ENCODE data around the gene ARHGEF40.

- no peak for TF ChIP-seq CHD4 (IDR thresholded peaks at IDR 0.05; ENCODE audit: borderline replicate concordance)
- TF ChIP-seq FOSL2 (IDR thresholded peaks at IDR 0.05) = no peak
- no peak for TF ChIP-seq FOSL2 (CRISPR knock-in tag; IDR thresholded peaks at IDR 0.05)
- TF ChIP-seq RAD21 (conservative IDR thresholded peaks at IDR 0.05 in 1 of 2, IDR thresholded peaks at IDR 0.05 in 1 of 2) = no peak
- TF ChIP-seq POLR2A (IDR thresholded peaks at IDR 0.05; ENCODE audit: low read length) = no peak
- TF ChIP-seq MAX (IDR thresholded peaks at IDR 0.05) = no peak
- TF ChIP-seq CTCF (IDR thresholded peaks at IDR 0.05) = no peak
- TF ChIP-seq HOXA7 (CRISPR knock-in tag; IDR thresholded peaks at IDR 0.05) = no peak
- no peak for TF ChIP-seq HMGXB4 (CRISPR knock-in tag; IDR thresholded peaks at IDR 0.05; ENCODE audit: borderline replicate concordance)
- TF ChIP-seq ZFP36 (IDR thresholded peaks at IDR 0.05; ENCODE audit: borderline replicate concordance, partially characterized antibody) = no peak
- TF ChIP-seq EP300 (IDR thresholded peaks at IDR 0.05) = no peak
- TF ChIP-seq SREBF2 (IDR thresholded peaks at IDR 0.05) = no peak
- no peak for TF ChIP-seq JUNB (IDR thresholded peaks at IDR 0.05)
These were observed 8.2 kb downstream of the ARHGEF40 start for GRCh38 chr14:21078287-21078686.

All from A549 (cell line).